ENCODE measurements around the gene TDRD6. TPM values are rescaled to one million over a fixed set of nuclear protein-coding genes. Genes with fewer than 3 reads are reported as not detected.

Gene TDRD6
- total and polyA plus RNA-seq, 12 donors = 0.18 to 1.7 (median 0.59) TPM

DNA sequence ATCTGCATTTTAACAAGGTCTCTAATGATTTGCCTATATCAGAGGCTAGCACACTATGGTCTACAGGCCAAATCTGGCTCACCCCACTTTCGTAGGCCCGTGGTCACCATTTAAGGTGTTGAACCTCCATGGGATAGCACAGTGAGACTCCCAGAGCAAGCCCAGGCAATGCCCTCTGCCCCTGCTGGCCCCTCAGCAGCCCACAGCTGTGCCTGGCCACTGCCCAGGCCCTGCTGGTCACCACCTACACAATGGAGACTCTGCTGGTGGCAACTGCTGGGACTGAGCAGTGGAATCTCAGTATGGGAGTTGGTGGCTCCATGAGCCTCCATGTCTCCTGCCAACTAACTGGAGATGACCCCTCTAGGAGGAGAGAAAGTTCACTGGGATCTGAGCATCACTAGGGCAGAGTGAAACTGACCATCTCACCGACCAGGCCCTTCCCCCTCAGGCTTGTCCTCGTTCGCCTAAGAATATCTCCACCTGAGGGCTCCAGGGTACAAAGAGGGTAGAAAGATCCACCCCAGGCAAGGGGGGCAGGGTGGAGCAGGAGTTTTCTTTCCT, 61.3 kb downstream of the TDRD6 start:
- intact Hi-C loops (cut with DNase I) = no loop called here
- no peaks in the 10 kb centered on the region for H3K4me1 ChIP-seq (replicated peaks in 1 of 2)
- H3K36me3 ChIP-seq (replicated peaks in 1 of 2) = no peaks in the 10 kb centered on the region
- DNase-seq = no peak
- WGBS, 4 donors = 86 to 95% (median 91%) methylated on average over 3 to 5 of the region's 5 CpGs
- no peak overlapping the region for H3K4me3 ChIP-seq
- H3K9me3 ChIP-seq (replicated peaks in 1 of 3) = no peaks in the 10 kb centered on the region
- TF ChIP-seq, protein P1, sequence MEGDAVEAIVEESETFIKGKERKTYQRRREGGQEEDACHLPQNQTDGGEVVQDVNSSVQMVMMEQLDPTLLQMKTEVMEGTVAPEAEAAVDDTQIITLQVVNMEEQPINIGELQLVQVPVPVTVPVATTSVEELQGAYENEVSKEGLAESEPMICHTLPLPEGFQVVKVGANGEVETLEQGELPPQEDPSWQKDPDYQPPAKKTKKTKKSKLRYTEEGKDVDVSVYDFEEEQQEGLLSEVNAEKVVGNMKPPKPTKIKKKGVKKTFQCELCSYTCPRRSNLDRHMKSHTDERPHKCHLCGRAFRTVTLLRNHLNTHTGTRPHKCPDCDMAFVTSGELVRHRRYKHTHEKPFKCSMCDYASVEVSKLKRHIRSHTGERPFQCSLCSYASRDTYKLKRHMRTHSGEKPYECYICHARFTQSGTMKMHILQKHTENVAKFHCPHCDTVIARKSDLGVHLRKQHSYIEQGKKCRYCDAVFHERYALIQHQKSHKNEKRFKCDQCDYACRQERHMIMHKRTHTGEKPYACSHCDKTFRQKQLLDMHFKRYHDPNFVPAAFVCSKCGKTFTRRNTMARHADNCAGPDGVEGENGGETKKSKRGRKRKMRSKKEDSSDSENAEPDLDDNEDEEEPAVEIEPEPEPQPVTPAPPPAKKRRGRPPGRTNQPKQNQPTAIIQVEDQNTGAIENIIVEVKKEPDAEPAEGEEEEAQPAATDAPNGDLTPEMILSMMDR (IDR thresholded peaks at IDR 0.05) = no peak
- no peak for TF ChIP-seq POLR2A (IDR thresholded peaks at IDR 0.05)
- H3K27me3 ChIP-seq = no peaks in the 10 kb centered on the region
- no peak overlapping the region for H3K27ac ChIP-seq

DNA sequence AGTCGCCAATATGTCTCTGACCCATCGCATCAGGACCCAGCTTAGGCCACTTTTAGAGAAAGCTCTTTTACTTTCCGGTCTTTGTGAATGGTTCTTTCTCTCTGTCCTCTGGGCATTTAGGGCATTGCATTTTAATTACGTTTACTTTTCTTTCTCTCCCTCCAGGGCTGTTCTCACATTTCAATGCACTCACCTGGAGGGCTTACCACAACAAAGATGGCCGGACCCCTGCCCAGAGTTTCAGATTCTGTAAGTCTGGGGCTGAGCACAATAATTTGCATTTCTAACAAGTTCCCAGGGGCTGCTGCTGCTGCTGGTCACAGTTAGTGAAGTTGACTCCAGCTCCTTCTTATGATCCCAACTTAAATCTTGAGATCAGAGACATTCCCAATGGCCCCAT, 62.0 kb downstream of the TDRD6 start:
- H3K27ac ChIP-seq = no peak overlapping the region
- no peaks in the 10 kb centered on the region for H3K36me3 ChIP-seq (replicated peaks in 1 of 2)
- no peaks in the 10 kb centered on the region for H3K4me1 ChIP-seq (replicated peaks in 1 of 2)
- DNase-seq = no peak
- WGBS, 4 donors = 77 to 86% (median 81%) methylated on average over 5 of the region's 5 CpGs
- no peaks in the 10 kb centered on the region for H3K9me3 ChIP-seq (replicated peaks in 1 of 3)
- no peak overlapping the region for H3K4me3 ChIP-seq
- TF ChIP-seq, protein P1 (IDR thresholded peaks at IDR 0.05) = no peak
- no peak for TF ChIP-seq POLR2A (IDR thresholded peaks at IDR 0.05)
- no peaks in the 10 kb centered on the region for H3K27me3 ChIP-seq
- intact Hi-C loops (cut with DNase I) = no loop called here

DNA sequence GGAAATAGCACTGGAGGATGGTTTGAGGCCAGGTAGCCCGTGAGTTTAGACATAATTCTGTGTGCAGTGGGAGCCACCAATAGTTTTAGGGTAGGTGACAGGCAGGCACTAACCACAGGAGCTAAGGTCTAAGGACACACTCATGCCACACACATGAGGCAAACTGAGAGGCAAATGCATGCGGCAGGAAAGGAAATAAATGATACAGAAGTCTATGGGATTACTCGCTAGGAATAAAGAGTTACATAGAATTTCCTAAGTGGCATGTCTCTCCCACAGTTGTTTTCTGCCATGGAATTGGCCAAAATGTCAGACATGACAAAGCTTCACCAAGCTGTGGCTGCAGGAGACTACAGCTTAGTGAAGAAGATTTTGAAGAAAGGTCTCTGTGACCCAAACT, 64.0 kb downstream of the TDRD6 start:
- Histone ChIP-seq H3K27me3 (no peaks in the 10 kb centered on the region), H3K27ac (no peak overlapping the region), H3K4me3 (no peak overlapping the region), H3K4me1 (replicated peaks in 1 of 2) (peaks cover 0 to under 1% of the 10 kb centered on the region in 2 donors), H3K36me3 (replicated peaks in 1 of 2) (no peaks in the 10 kb centered on the region), H3K9me3 (replicated peaks in 1 of 3) (no peaks in the 10 kb centered on the region)
- TF ChIP-seq, protein P1 (IDR thresholded peaks at IDR 0.05) = no peak
- TF ChIP-seq POLR2A (IDR thresholded peaks at IDR 0.05) = no peak
- no peak for DNase-seq
- 59 to 83% (median 68%) methylated on average over 3 of the region's 3 CpGs for WGBS, 4 donors
- intact Hi-C loops (cut with DNase I) = no loop called here

Other genes with a start within 250 kb of the TDRD6 start
- 10 to 100 TPM in 3 of 9 donors, 1 to 10 TPM in 6; 2.3 to 14.4 (median 7.2) TPM for gene RCAN2, start 196.4 kb upstream of the TDRD6 start, total RNA-seq
- 10 to 100 TPM in 1 of 3 donors, 1 to 10 TPM in 2; 4.5 to 10.7 (median 5.3) TPM for gene RCAN2, start 196.4 kb upstream of the TDRD6 start, polyA plus RNA-seq
- gene CYP39A1, start 35.1 kb upstream of the TDRD6 start, total RNA-seq = 10 to 100 TPM in 1 of 9 donors, 1 to 10 TPM in 7, under 1 TPM in 1; 0.63 to 11.3 (median 4.7) TPM
- gene CYP39A1, start 35.1 kb upstream of the TDRD6 start, polyA plus RNA-seq = 1 to 10 TPM; 2.7 to 3.2 (median 2.9) TPM
- gene SLC25A27, start 34.9 kb upstream of the TDRD6 start, total RNA-seq = 10 to 100 TPM in 5 of 9 donors, 1 to 10 TPM in 4; 3.1 to 41.0 (median 16.7) TPM
- gene SLC25A27, start 34.9 kb upstream of the TDRD6 start, polyA plus RNA-seq = 10 to 100 TPM; 11.4 to 99.7 (median 57.2) TPM
- 1 to 10 TPM in 8 of 9 donors, under 1 TPM in 1; 0.91 to 5.5 (median 3.9) TPM for gene PLA2G7, start 47.5 kb downstream of the TDRD6 start, total RNA-seq
- gene PLA2G7, start 47.5 kb downstream of the TDRD6 start, polyA plus RNA-seq = 10 to 100 TPM in 1 of 3 donors, 1 to 10 TPM in 2; 2.8 to 25.8 (median 8.9) TPM
- gene ANKRD66, start 59.0 kb downstream of the TDRD6 start, total RNA-seq = not detected
- not detected for gene ANKRD66, start 59.0 kb downstream of the TDRD6 start, polyA plus RNA-seq
- gene MEP1A, start 105.5 kb downstream of the TDRD6 start, total RNA-seq = not detected
- gene MEP1A, start 105.5 kb downstream of the TDRD6 start, polyA plus RNA-seq = under 1 TPM in 2 of 3 donors, not detected in 1; 0.03 to 0.05 TPM
- 10 to 100 TPM; 38.3 to 98.5 (median 40.6) TPM for gene ADGRF5, start 234.1 kb downstream of the TDRD6 start, total RNA-seq
- gene ADGRF5, start 234.1 kb downstream of the TDRD6 start, polyA plus RNA-seq = 10 to 100 TPM; 13.3 to 30.7 (median 18.5) TPM